GM12865 (cell line): ENCODE measurements around the gene PRPF31.

Experiments used
- DNase-seq: peaks from one replicate; pipeline ENCODE4 v3.0.0; 2010; ENCODE audit warnings: low read depth
- H3K4me3 ChIP-seq: 2 replicates; pipeline ENCODE4 v1.5.1; 2011; ENCODE audit warnings: mild to moderate bottlenecking, low read depth, low read length, control low read depth
- TF ChIP-seq, protein P1 (sequence below): IDR thresholded peaks from 2 replicates; pipeline ENCODE4 v1.5.1; 2011; ENCODE audit warnings: low read length, control low read depth, low read depth, inconsistent platforms; ENCODE audit not compliant: insufficient read depth; ENCODE audit errors: missing control alignments

PRPF31 gene

DNA sequence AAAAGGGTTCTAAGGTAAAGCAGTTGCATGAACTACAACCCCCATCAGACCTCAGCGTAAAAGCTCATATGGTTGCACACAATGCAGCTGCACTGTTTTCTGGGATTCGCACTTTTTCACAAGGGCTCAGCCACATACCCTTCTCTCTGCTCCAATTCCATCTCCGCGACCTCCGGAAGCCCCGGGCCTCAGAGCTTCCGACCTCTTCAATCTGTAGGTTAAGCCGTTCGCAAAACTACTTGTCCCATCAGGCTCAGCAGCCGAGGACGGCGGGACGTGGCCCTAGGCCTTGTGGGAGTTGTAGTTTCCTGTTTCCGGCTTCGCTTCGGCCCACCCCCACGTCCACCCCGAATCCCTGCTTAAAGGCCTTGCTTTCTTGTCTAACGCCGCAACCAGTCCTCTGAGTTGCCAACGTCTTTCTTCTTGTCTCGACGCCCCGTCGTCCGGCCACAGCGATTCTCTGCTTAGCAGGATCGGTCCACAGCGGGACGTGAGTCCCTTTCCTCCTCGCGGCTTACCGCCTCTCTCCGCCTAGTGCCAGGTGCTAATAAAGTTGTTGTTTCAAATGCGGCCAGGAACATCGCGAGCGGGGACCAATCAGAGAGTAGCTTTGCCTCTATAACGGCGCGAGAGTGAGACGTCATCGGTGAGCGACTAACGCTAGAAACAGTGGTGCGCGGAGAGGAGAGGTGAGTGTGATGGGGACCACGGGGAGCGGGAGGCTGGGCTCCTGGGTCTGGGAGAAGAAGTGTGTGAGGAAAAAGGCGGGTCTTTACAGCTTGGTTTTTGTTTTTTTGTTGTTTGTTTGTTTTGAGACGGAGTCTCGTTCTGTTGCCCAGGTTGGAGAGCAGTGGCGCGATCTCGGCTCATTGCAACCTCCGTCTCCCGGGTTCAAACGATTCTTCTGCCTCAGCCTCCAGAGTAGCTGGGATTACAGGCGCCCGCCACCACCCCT, at the start of gene PRPF31, which contains the start of gene TFPT:
TSS of gene PRPF31 (plus strand) at position 646 of the 955 bp plus-strand sequence. CDS start 2,525 bp downstream, outside the sequence.
TSS of gene TFPT (minus strand) at position 549 of the 955 bp plus-strand sequence. CDS start at position 161, 388 bp downstream.
- peak; percentile 98 for DNase-seq
- TF ChIP-seq, protein P1, sequence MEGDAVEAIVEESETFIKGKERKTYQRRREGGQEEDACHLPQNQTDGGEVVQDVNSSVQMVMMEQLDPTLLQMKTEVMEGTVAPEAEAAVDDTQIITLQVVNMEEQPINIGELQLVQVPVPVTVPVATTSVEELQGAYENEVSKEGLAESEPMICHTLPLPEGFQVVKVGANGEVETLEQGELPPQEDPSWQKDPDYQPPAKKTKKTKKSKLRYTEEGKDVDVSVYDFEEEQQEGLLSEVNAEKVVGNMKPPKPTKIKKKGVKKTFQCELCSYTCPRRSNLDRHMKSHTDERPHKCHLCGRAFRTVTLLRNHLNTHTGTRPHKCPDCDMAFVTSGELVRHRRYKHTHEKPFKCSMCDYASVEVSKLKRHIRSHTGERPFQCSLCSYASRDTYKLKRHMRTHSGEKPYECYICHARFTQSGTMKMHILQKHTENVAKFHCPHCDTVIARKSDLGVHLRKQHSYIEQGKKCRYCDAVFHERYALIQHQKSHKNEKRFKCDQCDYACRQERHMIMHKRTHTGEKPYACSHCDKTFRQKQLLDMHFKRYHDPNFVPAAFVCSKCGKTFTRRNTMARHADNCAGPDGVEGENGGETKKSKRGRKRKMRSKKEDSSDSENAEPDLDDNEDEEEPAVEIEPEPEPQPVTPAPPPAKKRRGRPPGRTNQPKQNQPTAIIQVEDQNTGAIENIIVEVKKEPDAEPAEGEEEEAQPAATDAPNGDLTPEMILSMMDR = no peak
- peak within 1 kb of the TSS; percentile 76 for H3K4me3 ChIP-seq

DNA sequence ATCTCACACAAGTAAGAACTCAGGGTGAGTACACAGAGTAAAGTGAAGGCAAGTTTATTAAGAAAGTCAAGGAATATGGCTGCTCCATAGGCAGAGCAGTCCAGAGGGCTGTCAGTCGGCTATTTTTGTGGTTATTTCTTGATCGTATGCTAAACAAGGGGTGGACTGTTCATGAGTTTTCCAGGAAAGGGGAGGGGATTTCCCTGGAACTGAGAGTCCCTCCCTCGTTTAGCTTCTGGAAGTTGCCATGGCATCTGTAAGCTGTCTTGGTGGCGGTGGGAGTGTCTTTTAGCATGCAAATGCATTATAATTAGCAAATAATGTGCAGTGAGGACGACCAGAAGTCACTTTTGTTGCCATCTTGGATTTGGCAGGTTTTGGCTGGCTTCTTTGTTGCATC, 46.1 kb upstream of the PRPF31 start:
- no peak for DNase-seq
- TF ChIP-seq, protein P1 = no peak
- no peak overlapping the region for H3K4me3 ChIP-seq

DNA sequence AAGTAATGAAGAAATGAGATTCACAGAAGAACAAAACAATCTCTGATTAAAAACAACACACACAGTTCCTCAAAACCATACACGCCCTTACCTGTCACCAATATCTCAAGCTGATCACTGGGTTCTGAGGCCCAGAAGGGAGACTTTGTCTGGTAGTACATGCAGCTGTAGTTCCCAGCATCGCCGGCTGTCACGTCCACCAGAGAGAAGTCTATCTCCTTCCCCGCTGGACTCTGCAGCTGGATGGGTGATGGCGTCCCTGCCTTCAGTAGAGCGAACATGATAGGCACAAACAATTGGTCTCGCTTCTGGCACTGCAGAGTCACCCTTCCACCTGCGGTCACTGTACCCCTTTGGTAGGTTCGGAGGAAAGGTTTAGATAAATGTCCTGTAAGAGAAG, 41.7 kb upstream of the PRPF31 start:
- TF ChIP-seq, protein P1 = no peak
- DNase-seq = no peak
- no peak overlapping the region for H3K4me3 ChIP-seq

DNA sequence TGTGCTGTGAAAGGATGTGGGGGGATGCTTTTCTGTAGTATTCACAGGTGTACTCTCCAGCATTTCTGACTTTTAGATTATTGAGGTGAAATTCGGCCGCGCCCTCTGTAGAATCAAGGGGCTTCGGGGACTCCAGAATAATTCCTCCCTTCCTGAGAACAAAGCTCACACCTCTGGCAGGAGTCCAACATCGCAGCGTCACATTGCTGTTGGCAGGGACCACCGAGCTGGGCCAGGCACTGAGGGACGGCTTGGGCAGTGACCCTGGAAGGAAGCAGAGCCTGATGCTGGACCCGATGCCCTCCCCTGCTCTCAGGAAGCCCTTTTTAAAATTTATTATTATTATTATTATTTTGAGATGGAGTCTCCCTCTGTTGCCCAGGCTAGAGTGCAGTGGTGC, 40.7 kb upstream of the PRPF31 start:
- DNase-seq = no peak
- H3K4me3 ChIP-seq = no peak overlapping the region
- TF ChIP-seq, protein P1 = no peak

DNA sequence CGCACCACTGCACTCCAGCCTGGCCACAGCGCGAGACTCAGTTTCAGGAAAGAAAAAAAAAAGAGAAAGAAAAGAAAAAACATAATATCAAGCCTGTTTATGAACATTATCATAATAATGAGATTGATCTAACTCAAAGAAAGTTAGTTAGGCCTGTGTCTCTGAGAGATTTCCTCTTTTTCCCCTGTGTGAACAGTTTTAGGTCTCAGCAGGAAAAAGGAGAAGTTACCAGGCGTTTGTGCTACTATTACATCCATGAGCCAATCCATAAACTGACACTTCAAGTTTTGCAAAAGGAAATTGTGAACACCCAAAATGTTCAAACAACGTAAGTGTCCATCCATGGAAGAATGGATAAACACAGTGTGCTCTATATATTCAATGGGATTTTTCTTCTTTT, 38.2 kb upstream of the PRPF31 start:
- no peak for DNase-seq
- H3K4me3 ChIP-seq = no peak overlapping the region
- TF ChIP-seq, protein P1 = no peak

DNA sequence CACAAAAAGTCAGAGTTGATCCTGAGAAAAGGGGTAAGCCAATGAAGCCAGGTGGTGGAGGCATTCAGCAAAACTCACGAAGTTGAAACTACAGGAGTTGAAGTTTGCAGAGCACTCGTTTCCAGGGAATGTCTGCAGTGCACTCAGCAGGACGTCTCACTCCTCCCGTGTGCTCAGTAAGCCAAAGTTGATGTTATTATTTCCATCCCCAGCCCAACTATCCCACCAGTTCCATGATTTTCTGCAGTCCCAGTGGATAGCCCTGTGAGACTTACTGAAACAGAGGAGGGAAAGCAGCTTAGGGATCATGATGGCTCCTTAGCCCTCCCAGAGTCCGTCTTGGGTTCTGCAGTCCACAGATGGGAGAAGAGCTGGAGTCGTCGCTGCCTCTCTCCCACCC, 34.5 kb upstream of the PRPF31 start, which contains the start of gene TARM1:
TSS of gene TARM1 (minus strand) at position 334 of the 400 bp plus-strand sequence. CDS start at position 309, 25 bp downstream.
- H3K4me3 ChIP-seq = no peak within 1 kb of the TSS
- TF ChIP-seq, protein P1 = no peak

GRCh38 chr19:54084410-54084809, 31.1 kb upstream of the PRPF31 start:
- no peak overlapping the region for H3K4me3 ChIP-seq
- TF ChIP-seq, protein P1 = no peak
- DNase-seq = no peak

More for the DNA sequence above, 34.5 kb upstream of the PRPF31 start, which contains the start of gene TARM1:
- DNase-seq = no peak
